PC-9 (cell line): ENCODE measurements around the gene STBD1.

Experiments used
- CTCF ChIP-seq: fragments of 200-600 bp; sonication (generic); conservative IDR thresholded peaks from 2 replicates; pipeline ENCODE4 v1.6.1; 2017; ENCODE audit warnings: mixed run types, antibody characterized with exemption, mild to moderate bottlenecking, moderate library complexity
- EZH2 ChIP-seq: fragments of 200-600 bp; sonication (generic); IDR thresholded peaks from 2 replicates; pipeline ENCODE4 v1.8.0; 2017; ENCODE audit warnings: antibody characterized with exemption, low read depth

- TF ChIP-seq CTCF (no peak), EZH2 (no peak)
Observed at GRCh38 chr4:76266627-76267026, 39.9 kb upstream of the STBD1 start.
